ENCODE results near the gene PASK. TPM values are rescaled to one million over a fixed set of nuclear protein-coding genes. Genes with fewer than 3 reads are reported as not detected.
A peak's percentile ranks its signal among the peaks of the same experiment; 100 is the strongest.
"Not testable (repeated sequence)": the region's sequence is repeated elsewhere in the genome, so short reads cannot be mapped to it uniquely, and the experiment has no call there.

Gene PASK
- total and polyA plus RNA-seq, 2 experiments from 2014 or later, result 7.0 to 11.9 TPM

DNA sequence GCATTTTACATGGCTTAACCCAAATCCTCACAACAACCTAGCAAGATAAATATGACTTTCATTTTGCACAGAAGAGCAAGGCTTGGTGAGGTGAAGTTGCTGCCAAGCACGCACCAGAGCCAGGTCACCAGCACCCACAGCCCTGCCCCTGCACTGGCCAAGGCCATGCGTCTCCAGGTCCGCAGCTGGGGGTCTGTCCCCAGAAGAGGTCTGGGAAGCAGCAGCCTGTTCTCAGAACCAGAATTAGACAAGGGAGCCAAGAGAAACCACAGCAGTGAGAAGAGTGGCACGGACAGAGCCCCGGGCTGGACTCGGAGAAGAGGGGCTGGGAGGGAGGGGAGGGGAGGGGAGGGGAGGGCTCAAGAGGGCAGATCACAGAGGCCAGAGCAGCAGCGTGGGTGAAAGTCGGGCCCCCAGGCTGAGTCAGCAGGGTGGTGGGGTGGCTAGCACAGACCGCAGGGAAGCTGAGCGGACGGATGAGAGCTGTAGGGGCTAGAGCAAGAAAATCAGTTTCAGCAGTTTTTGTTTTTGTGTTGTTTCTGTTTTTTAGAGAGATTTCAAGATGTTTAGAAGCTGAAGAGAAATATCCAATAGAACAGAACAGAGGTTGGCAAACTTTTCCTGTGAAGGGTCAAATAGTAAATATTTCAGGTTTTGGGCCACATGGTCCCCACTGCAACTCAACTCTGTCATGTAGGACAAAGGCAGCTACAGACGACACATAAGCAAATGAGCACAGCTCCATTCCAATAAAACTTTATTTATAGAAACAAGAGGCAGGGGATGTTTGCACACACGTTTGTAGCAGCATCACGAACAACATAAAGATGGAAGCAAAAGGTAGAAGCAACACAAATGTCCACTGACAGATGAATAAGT is 39.8 kb downstream of the PASK start:
- no peak overlapping the region for H3K4me3 ChIP-seq
- no peaks in the 10 kb centered on the region for H3K9me3 ChIP-seq (ENCODE audit: low read depth)
- H3K27ac ChIP-seq, result no peak overlapping the region
- peaks cover 6% of the 10 kb centered on the region for H3K4me1 ChIP-seq (ENCODE audit: low read depth)
- H3K36me3 ChIP-seq, result no peaks in the 10 kb centered on the region
- H3K27me3 ChIP-seq, result no peaks in the 10 kb centered on the region
- no peak for DNase-seq (ENCODE audit: low read depth in 1 of 2, low spot score in 1 of 2)
- no peak for TF ChIP-seq CTCF (IDR thresholded peaks at IDR 0.05; ENCODE audit: low read depth, low read length)

GRCh38 chr2:241108271-241109209 is 40.7 kb downstream of the PASK start:
- TF ChIP-seq CTCF (IDR thresholded peaks at IDR 0.05; ENCODE audit: low read depth, low read length), result no peak
- Histone ChIP-seq H3K4me1 (ENCODE audit: low read depth) (peaks cover 6% of the 10 kb centered on the region), H3K4me3 (no peak overlapping the region), H3K27ac (no peak overlapping the region), H3K36me3 (no peaks in the 10 kb centered on the region), H3K9me3 (ENCODE audit: low read depth) (no peaks in the 10 kb centered on the region), H3K27me3 (no peaks in the 10 kb centered on the region)
- no peak for DNase-seq (ENCODE audit: low read depth in 1 of 2, low spot score in 1 of 2)

GRCh38 chr2:241107031-241107783 is 42.1 kb downstream of the PASK start:
- Histone ChIP-seq H3K4me3 (no peak overlapping the region), H3K36me3 (no peaks in the 10 kb centered on the region), H3K27ac (no peak overlapping the region), H3K27me3 (no peaks in the 10 kb centered on the region), H3K4me1 (ENCODE audit: low read depth) (peaks cover 12% of the 10 kb centered on the region), H3K9me3 (ENCODE audit: low read depth) (no peaks in the 10 kb centered on the region)
- no peak for DNase-seq (ENCODE audit: low read depth in 1 of 2, low spot score in 1 of 2)
- TF ChIP-seq CTCF (IDR thresholded peaks at IDR 0.05; ENCODE audit: low read depth, low read length), result no peak

DNA sequence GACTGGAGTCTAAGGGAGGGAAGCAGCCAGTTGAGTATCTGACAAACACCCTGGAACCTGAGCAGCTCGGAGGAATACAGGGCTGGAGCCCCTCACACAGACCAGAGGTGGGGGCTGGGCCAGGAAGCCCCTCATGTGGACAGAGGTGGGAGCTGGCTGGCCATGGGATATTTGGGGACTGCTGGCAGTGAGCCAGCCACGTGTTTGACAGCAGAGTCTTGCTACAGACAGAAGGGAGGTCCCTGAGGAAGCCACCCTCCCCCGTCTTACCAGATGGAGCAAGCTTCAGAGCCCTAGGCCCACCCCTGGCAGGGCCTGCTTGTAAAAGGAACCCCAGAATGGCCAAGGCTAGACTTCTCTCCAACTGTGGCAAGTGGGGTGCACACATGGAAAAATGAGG is 43.6 kb downstream of the PASK start:
- Histone ChIP-seq H3K27me3 (no peaks in the 10 kb centered on the region), H3K4me3 (no peak overlapping the region), H3K36me3 (no peaks in the 10 kb centered on the region), H3K27ac (no peak overlapping the region), H3K9me3 (ENCODE audit: low read depth) (no peaks in the 10 kb centered on the region), H3K4me1 (ENCODE audit: low read depth) (peaks cover 12% of the 10 kb centered on the region)
- no peak for TF ChIP-seq CTCF (IDR thresholded peaks at IDR 0.05; ENCODE audit: low read depth, low read length)
- peak in 1 of 2 donors; percentile 3 for DNase-seq (ENCODE audit: low read depth in 1 of 2, low spot score in 1 of 2)

- H3K27me3 ChIP-seq; H3K27ac ChIP-seq; H3K4me3 ChIP-seq; H3K9me3 ChIP-seq (ENCODE audit: low read depth); DNase-seq (ENCODE audit: low read depth in 1 of 2, low spot score in 1 of 2); H3K36me3 ChIP-seq: not testable (repeated sequence)
- peaks cover 12% of the 10 kb centered on the region for H3K4me1 ChIP-seq (ENCODE audit: low read depth)
Measured at GRCh38 chr2:241104611-241105010, 44.7 kb downstream of the PASK start.

All from cardiac muscle cell (in vitro differentiated cells and primary cell).